HEK293 (cell line): Measurements from ENCODE around the gene SOX12.

Experiments used
- CTCF ChIP-seq: fragments of 450-650 bp; formaldehyde crosslinking; IDR thresholded peaks from 2 replicates; pipeline ENCODE4 v1.5.1; 2016; ENCODE audit warnings: missing biosample characterization, missing genetic modification characterization
- KLF16 ChIP-seq: fragments of 450-650 bp; formaldehyde crosslinking; IDR thresholded peaks from 2 replicates; pipeline ENCODE4 v1.5.1; 2017; ENCODE audit warnings: missing biosample characterization, missing genetic modification characterization
- ZBTB48 ChIP-seq: fragments of 450-650 bp; formaldehyde crosslinking; IDR thresholded peaks from 2 replicates; pipeline ENCODE4 v1.5.1; 2016; ENCODE audit warnings: missing biosample characterization, missing genetic modification characterization
- ZNF184 ChIP-seq: fragments of 450-650 bp; IDR thresholded peaks from 2 replicates; pipeline ENCODE4 v1.5.1; 2018; ENCODE audit warnings: missing biosample characterization, mild to moderate bottlenecking, missing genetic modification characterization
- ZNF202 ChIP-seq: fragments of 450-650 bp; formaldehyde crosslinking; IDR thresholded peaks from 2 replicates; pipeline ENCODE4 v1.5.1; 2016; ENCODE audit warnings: missing biosample characterization, missing genetic modification characterization, borderline replicate concordance
- ZNF792 ChIP-seq: fragments of 450-650 bp; formaldehyde crosslinking; IDR thresholded peaks from 2 replicates; pipeline ENCODE4 v1.5.1; 2016; ENCODE audit warnings: missing biosample characterization, missing genetic modification characterization
- TF ChIP-seq, protein P1 (sequence below): fragments of 450-650 bp; formaldehyde crosslinking; IDR thresholded peaks from 2 replicates; pipeline ENCODE4 v1.5.1; 2016; ENCODE audit warnings: missing biosample characterization, missing genetic modification characterization
- TF ChIP-seq, protein P2 (sequence below): fragments of 450-650 bp; IDR thresholded peaks from 2 replicates; pipeline ENCODE4 v1.5.1; 2018; ENCODE audit warnings: missing biosample characterization, missing genetic modification characterization

- TF ChIP-seq CTCF (tag by site-specific recombination) (no peak), ZBTB48 (tag by site-specific recombination) (no peak), ZNF202 (tag by site-specific recombination) (no peak), ZNF792 (no peak), ZNF184 (tag by site-specific recombination) (no peak), KLF16 (tag by site-specific recombination) (no peak)
- TF ChIP-seq, protein P1, sequence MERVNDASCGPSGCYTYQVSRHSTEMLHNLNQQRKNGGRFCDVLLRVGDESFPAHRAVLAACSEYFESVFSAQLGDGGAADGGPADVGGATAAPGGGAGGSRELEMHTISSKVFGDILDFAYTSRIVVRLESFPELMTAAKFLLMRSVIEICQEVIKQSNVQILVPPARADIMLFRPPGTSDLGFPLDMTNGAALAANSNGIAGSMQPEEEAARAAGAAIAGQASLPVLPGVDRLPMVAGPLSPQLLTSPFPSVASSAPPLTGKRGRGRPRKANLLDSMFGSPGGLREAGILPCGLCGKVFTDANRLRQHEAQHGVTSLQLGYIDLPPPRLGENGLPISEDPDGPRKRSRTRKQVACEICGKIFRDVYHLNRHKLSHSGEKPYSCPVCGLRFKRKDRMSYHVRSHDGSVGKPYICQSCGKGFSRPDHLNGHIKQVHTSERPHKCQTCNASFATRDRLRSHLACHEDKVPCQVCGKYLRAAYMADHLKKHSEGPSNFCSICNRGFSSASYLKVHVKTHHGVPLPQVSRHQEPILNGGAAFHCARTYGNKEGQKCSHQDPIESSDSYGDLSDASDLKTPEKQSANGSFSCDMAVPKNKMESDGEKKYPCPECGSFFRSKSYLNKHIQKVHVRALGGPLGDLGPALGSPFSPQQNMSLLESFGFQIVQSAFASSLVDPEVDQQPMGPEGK (tag by site-specific recombination): no peak
- TF ChIP-seq, protein P2, sequence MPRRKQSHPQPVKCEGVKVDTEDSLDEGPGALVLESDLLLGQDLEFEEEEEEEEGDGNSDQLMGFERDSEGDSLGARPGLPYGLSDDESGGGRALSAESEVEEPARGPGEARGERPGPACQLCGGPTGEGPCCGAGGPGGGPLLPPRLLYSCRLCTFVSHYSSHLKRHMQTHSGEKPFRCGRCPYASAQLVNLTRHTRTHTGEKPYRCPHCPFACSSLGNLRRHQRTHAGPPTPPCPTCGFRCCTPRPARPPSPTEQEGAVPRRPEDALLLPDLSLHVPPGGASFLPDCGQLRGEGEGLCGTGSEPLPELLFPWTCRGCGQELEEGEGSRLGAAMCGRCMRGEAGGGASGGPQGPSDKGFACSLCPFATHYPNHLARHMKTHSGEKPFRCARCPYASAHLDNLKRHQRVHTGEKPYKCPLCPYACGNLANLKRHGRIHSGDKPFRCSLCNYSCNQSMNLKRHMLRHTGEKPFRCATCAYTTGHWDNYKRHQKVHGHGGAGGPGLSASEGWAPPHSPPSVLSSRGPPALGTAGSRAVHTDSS (tag by site-specific recombination): no peak
These were observed 3.8 kb downstream of the SOX12 start for GRCh38 chr20:328975-329695.
